Cardiac fibroblast (primary cell): ENCODE results near the gene AMZ1.

Experiments used
- DNase-seq, 2 donors: peaks; one replicate each; pipeline versions ENCODE4 v3.0.0 to v3.0.0-alpha.2; 2010; ENCODE audit warnings: low read depth in 2 of 2
- H3K4me3 ChIP-seq, 2 donors: replicated peaks in 1 of 2; 1 replicate in 1 of 2; 2 replicates in 1 of 2; pipeline ENCODE4 v1.5.1; 2011; ENCODE audit warnings: low read depth in 2 of 2, low read length in 2 of 2, mild to moderate bottlenecking in 2 of 2, moderate library complexity in 1 of 2
- CTCF ChIP-seq: IDR thresholded peaks from one replicate; pipeline ENCODE4 v1.5.1; 2011; ENCODE audit warnings: low read depth, mild to moderate bottlenecking, low read length, inconsistent platforms

Gene AMZ1

GRCh38 chr7:2710286-2710655 is 22.3 kb downstream of the AMZ1 start:
- no peak for TF ChIP-seq CTCF
- DNase-seq = no peak
- H3K4me3 ChIP-seq = no peak overlapping the region

- no peak for DNase-seq
- TF ChIP-seq CTCF = no peak
- no peak overlapping the region for H3K4me3 ChIP-seq
Observed at GRCh38 chr7:2710901-2711551, 23.0 kb downstream of the AMZ1 start.

- TF ChIP-seq CTCF = no peak
- DNase-seq = no peak
- no peak overlapping the region for H3K4me3 ChIP-seq
Observed at GRCh38 chr7:2711895-2712675, 24.1 kb downstream of the AMZ1 start.

- H3K4me3 ChIP-seq = no peak overlapping the region
- no peak for TF ChIP-seq CTCF
- no peak for DNase-seq
Observed at GRCh38 chr7:2713370-2713769, 25.4 kb downstream of the AMZ1 start.

GRCh38 chr7:2713978-2714377 is 26.0 kb downstream of the AMZ1 start:
- H3K4me3 ChIP-seq = no peak overlapping the region
- DNase-seq = no peak
- no peak for TF ChIP-seq CTCF

GRCh38 chr7:2714636-2715035 is 26.6 kb downstream of the AMZ1 start:
- no peak for TF ChIP-seq CTCF
- no peak for DNase-seq
- H3K4me3 ChIP-seq = no peak overlapping the region
